Measurements from ENCODE around the gene SLC44A1.
A peak's percentile ranks its signal among the peaks of the same experiment; 100 is the strongest.

DNA sequence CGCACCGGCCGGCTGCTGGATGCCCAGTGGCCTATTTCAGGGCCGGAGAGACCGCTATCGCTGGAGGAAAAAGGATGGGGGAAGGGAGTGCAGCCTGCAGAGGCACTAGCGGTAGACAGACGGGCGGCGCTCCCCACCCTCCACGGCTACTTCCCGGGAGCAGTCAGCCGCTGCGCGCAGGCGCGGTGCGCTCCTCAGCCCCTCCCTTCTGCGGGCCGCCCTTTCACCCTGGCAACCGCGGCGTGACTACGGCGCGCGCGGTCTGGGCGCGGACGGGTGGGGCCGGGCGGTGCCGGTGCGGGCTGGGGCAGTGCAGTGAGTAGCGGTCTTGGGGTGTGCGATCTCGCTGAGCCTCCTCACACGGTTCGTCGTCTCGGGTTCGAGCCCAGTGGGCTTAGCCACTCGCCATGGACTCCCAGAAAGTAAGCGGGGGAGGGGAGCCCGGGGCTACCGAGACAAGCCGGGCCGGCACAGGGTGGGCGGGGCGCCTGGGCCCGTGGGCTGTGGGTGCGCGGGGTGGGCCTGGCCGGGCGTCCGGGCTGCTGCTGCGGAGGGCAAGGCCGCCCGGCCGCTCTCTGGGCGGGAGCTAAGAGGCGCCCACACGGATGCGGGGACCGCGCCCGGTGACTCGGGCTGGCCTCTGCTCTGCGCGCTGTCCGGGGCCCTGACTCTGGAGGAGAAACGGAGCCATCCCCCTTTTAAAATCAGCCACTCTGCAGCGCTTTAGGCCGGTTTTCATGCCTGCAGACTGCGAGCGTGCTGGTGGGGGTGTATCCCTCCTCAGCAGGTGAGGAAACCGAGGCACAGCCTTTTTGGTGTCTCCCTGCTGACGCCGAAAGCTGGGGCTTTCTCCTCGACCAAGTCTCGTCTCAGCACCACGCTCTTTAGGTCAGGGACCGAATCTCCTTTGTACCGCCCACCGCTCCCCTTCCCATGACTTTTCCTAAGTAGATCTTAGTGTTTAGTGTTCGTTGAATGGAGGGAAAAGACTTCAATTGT, 203.7 kb downstream of the SLC44A1 start, which contains the start of gene FSD1L:
- TF ChIP-seq POLR2AphosphoS5 (IDR thresholded peaks at IDR 0.05) = peak; percentile 40 to 80
- TF ChIP-seq CTCF (IDR thresholded peaks at IDR 0.05) = peak in 3 of 6 experiments; percentile 9 to 42 (median 11)
- TF ChIP-seq POLR2A (IDR thresholded peaks at IDR 0.05) = peak in 2 of 4 donors; percentile 24 to 71

Measured in upper lobe of left lung (tissue), 4 donors.